HL-60 (cell line): Measurements from ENCODE around the gene ORAI3.

Source experiments
- CTCF ChIP-seq: IDR thresholded peaks from one replicate; pipeline ENCODE4 v1.5.1; 2011; ENCODE audit warnings: low read length, control low read depth, inconsistent platforms; ENCODE audit not compliant: insufficient read depth
- GABPA ChIP-seq: IDR thresholded peaks from 2 replicates; pipeline ENCODE4 v1.6.1; 2012; ENCODE audit warnings: low read depth
- POLR2AphosphoS5 ChIP-seq: IDR thresholded peaks from 2 replicates; pipeline ENCODE4 v1.6.1; 2012; ENCODE audit warnings: low read depth
- REST ChIP-seq: IDR thresholded peaks from 2 replicates; pipeline ENCODE4 v1.6.1; 2012; ENCODE audit warnings: low read depth; ENCODE audit not compliant: insufficient replicate concordance
- SPI1 ChIP-seq: IDR thresholded peaks from 2 replicates; pipeline ENCODE4 v1.6.1; 2012; ENCODE audit warnings: low read depth, mild to moderate bottlenecking, borderline replicate concordance

- TF ChIP-seq CTCF (no peak), POLR2AphosphoS5 (no peak), REST (no peak), GABPA (no peak), SPI1 (no peak)
Observed at GRCh38 chr16:30989469-30990047, 40.7 kb downstream of the ORAI3 start.
